Stimulated activated CD8-positive, alpha-beta memory T cell treated with anti-CD3 and anti-CD28 coated beads, Interleukin-4, amount 100 ng/mL, for 24 hours (primary cell): ENCODE measurements around the gene MARK3.

Experiments used
- DNase-seq: peaks from one replicate; pipeline ENCODE4 v3.0.0-alpha.2; 2020; ENCODE audit warnings: low read depth

The MARK3 gene

GRCh38 chr14:103367995-103368394 lies 17.2 kb upstream of the MARK3 start:
- no peak for DNase-seq

DNA sequence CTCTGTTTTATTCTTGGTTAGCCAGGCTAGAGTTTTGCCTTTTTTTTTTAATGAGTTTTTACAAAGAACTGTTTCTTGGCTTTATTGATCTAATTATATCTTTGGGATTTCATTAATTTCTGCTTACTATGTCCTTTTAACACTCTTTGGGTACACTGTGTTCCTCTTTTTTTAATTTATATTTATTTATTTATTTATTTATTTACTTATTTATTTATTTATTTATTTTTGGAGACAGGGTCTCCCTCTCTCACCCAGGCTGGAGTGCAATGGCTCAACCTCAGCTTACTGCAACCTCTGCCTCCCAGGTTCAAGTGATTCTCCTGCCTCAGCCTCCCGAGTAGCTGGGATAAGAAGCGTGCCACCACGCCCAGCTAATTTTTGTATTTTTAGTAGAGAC lies 15.1 kb upstream of the MARK3 start:
- DNase-seq = no peak

GRCh38 chr14:103372017-103372416 lies 13.2 kb upstream of the MARK3 start:
- DNase-seq = no peak

DNA sequence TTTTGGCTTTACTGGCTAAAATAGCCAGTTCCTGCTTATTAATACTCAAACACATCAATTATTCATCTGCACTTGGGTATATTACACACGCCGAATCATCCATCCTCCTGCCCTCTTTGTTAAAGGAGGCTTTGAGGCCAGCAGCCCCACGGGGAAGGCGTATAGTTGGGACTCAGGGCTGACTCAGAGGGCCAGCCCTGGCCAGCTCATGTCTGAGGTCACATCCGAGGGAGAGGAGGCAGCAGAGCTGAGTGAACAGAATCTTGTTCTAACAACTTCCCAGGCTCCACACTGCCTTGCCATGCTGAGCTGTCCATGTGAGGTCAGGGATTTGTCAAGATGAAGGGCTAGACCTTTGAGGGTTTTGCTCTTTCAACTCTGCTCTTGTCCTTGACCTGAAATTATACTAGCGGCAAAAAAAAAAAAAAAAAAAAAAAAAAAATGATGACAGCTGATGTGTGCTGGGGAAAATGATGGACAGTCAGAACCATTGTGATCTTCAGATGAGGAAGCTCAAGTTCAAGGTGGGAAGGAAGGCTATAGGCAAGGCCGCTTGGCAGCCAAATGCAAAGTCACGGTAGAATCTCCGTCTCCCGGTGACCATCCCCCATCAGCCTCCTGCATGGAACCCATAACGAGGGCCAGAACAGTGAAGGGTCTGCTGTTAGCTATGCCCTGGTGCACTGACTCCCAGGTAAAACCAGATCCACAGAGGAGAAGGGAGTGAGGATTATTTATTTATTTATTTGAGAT lies 12.5 kb upstream of the MARK3 start:
- DNase-seq = no peak

GRCh38 chr14:103374121-103374520 lies 11.1 kb upstream of the MARK3 start:
- no peak for DNase-seq

DNA sequence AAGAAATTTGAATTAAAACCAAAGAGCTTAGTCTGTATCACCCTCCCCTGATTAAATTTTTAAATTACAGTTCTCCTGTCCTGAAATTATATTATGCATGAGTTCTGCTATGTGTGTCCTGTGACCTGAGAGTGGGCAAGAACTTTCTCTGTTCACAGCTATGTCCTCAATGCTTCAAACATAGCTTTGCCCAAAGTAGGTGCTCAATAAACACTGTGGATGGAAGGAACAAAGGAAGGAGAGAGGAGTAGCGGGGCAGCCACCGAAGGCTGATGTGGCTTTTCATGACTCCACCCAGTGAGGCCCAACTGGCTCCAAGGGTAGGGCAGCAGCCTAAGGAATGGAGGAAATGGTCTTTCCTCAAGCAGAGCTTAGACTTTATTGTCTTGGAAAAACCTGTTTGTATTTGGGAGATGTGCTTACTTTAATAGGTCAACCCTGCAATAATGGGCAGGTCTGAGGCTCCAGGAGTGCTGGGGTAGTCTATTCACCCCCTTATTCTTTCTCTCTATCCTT lies 7.6 kb upstream of the MARK3 start:
- no peak for DNase-seq

GRCh38 chr14:103378038-103378854 lies 7.0 kb upstream of the MARK3 start:
- DNase-seq = no peak

GRCh38 chr14:103380719-103381377 lies 4.4 kb upstream of the MARK3 start:
- no peak for DNase-seq

DNA sequence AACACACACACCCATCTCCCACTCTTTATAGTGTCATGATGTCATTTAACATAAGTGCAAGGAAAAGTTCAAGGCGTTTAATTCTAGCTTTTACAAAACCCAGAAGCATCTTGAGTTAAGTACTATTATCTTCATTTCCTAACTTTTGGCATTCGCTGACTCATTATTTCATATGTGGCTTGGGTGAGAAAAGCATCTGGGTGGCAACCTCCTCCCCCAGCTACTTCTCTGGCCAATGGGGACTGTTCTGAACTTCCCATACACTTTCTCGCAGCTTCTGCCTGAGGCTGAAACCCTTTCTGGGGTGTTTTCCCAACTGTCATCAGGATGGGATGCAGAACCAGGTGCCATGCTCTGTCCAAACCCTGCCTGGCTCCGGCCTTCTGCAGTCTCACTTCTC lies 2.8 kb upstream of the MARK3 start:
- DNase-seq = no peak

- DNase-seq = peak; percentile 4
Observed at GRCh38 chr14:103384450-103385151, 614 bp upstream of the MARK3 start.

DNA sequence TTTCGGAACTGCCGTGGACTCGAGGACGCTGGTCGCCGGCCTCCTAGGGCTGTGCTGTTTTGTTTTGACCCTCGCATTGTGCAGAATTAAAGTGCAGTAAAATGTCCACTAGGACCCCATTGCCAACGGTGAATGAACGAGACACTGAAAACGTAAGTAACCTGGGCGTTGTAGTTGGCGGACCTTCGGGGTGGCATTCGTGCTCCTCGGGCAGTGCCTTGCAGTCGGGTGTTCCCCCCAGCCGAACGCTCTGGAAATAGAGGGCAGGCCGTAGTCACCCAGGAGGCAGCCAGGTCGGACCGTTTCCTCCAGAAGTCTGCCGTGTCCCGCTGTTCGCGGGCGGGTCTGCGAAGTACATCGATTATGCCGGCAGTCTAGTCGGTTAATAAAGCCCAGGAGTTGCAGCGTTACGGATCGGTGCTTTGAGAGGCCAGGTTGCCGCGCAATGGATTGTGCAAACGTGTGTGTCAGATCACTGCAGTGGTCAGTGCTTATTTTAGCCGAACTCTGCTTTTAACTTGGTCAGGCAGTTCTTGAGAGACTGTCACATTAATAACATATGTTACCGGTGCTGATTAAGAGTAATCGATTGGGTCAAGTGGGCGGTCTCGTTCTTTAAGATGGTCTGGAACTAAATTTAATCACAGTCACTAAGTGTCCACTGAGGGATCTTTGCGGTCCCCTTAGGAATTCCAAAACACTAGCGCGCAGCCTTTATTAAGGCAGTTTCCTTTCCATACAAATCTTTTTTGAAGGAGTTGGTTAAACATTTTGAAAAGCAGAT lies 906 bp downstream of the MARK3 start:
- peak; percentile 9 for DNase-seq

- no peak for DNase-seq
Observed at GRCh38 chr14:103386713-103387329, 1.6 kb downstream of the MARK3 start.

GRCh38 chr14:103388664-103389063 lies 3.4 kb downstream of the MARK3 start:
- no peak for DNase-seq

DNA sequence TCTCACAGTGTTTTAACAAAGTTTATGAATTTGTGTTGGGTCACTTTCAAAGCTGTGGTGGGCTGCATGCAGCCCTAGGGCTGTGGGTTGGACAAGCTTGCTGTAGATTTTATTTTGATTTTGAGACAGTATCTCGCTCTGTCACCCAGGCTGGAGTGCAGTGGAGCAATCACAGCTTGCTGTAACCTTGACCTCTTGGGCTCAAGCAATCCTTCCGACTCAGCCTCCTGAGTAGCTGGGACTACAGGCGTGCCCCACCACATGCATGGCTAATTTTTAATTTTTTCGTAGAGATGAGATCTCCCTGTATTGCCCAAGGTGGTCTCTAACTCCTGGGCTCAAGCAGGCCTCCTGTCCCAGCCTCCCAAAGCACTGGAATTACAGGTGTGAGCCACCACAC lies 5.4 kb downstream of the MARK3 start:
- no peak for DNase-seq

- DNase-seq = peak; percentile 14
Observed at GRCh38 chr14:103391048-103391447, 5.8 kb downstream of the MARK3 start.

DNA sequence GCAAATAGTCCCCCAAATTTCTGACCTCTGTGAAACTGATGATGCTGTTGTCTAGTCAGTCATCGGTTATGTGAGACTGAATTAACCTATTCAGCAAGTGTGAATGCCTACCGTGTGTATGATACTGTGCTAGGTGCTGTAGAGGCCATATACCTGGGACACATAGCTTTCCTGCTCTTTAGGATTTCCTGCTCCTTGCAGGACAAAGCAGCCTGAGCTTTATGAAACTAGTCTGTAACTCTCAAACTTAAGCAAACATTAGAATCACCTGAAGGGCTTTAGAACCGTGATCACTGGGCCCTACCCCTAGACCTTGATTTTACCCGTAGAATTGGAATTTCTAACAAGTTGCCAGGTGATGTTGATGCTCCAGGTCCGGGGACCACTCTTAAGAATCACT lies 6.9 kb downstream of the MARK3 start:
- DNase-seq = no peak

DNA sequence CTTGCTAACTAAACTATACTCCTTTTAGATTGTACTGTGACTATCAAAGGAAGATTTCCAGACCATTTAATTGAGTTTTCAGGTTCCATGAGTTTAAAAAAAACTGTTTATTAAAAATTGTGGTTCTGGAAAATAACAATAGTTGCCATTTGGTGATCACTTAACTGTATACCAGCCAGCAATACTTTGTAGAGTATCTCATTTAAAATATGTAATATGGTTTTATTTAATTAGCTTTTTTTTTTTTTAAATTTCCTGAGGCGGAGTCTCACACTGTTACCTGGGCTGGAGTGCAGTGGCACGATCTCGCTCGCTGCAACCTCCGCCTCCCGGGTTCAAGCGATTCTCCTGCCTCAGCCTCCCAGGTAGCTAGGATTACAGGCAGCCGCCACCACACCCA lies 7.4 kb downstream of the MARK3 start:
- DNase-seq = no peak

DNA sequence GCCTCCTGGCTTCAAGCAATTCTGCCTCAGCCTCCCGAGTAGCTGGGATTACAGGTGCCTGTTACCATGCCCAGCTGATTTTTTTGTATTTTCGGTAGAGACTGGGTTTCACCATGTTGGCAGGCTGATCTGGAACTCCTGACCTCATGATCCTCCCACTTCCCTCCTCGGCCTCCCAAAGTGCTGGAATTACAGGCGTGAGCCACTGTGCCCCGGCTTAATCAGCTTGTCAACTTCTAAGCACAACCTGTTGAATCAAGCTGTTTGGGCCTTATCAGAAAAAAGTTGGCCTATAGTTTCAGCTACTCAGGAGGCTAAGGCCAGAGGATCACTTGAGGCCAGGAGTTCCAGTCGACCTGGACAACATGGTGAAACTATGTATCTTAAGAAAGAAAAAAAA lies 7.9 kb downstream of the MARK3 start:
- no peak for DNase-seq

DNA sequence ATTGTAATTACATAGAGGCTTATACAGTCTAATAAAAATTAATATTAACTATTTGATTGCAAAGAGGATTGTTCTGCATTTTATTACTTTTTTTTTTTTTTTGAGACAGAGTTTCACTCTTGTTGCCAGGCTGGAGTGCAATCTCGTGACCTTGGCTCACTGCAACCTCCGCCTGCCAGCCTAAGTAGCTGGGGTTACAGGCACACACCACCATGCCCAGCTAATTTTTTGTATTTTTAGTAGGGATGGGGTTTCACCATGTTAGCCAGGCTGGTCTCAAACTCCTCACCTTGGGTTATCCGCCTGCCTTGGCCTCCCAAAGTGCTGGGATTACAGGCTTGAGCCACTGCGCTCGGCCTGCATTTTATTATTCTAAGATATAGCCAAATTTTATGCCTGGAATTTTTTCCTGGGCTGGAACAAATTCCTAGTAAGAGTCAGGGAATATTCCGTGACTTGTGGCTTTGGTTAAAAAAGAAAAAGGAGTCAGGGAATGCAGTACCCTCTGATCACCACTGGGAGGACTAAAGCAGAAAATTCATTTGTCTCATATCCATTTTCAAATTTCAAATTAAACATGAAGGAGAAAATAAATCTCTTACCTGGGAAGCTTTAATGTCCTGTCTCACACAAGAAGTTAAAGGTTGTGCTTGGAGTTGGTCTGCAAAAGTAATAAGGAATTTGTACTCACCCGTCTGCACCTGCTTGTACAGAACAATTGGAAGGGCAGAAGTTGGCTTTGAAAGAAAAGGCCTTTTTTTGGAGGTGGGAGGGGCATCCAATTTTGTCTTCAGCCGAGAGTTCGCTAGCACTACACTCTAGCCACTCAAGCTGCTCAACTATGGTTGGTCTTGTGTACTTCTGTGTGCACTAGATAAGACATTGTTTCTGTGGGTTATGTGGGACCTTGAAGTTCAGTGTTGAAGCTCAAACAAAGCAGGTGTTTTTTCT lies 8.7 kb downstream of the MARK3 start:
- no peak for DNase-seq

GRCh38 chr14:103395244-103395643 lies 10.0 kb downstream of the MARK3 start:
- no peak for DNase-seq
